HG03442 (cell line): ENCODE measurements around the gene HSD3B1.
"Not testable (repeated sequence)": the region's sequence is repeated elsewhere in the genome, so short reads cannot be mapped to it uniquely, and the experiment has no call there.

Source experiments
- ATAC-seq: cut with Tn5 transposase; IDR thresholded peaks from one replicate; pipeline ENCODE4 v1.9.1; 2021; ENCODE audit warnings: mild to moderate bottlenecking, moderate library complexity; ENCODE audit not compliant: unreplicated experiment

Gene HSD3B1

GRCh38 chr1:119489201-119489600, 17.8 kb upstream of the HSD3B1 start:
- no peak for ATAC-seq

DNA sequence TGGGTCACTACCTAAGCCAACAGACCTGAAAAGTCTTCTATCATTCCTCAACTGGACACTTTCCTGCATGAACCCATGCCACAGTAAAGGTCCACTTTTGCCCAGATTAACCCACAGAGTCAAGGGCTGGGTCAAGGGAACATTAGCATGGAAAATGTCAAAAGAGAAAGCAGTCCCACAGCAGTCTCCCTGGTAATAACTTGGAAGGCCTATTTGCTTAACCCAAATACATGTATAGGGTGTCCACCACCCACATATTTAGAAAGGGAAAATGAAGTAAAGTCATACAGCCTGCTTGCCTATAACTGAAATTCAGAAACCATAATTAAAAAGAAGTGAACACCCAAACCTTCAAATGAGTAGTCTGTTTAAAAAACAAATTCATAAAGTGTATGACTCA, 16.1 kb upstream of the HSD3B1 start:
- ATAC-seq = no peak

- ATAC-seq = no peak
Measured at GRCh38 chr1:119492763-119493162, 14.2 kb upstream of the HSD3B1 start.

DNA sequence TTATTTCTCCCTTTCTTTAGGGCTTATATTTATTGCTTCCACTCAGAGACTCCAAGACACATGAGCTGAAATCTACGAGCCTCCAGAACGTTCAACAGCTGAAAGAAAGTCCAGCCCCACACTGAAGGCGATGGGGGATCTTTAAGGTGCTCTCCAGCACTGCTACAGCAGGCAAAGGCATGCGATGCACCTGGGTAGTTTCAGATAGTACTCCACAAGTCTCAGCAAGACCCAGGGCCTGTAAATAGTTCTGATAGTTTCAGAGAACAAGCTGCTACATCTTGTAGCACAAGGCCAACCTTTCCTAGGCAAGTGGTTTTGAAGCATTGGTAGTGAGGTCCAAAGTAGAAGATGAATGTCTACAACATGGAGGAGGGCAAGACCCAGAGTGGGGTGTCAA, 2.2 kb upstream of the HSD3B1 start:
- no peak for ATAC-seq

GRCh38 chr1:119510046-119510445, 3.0 kb downstream of the HSD3B1 start:
- no peak for ATAC-seq

GRCh38 chr1:119515221-119515620, 8.2 kb downstream of the HSD3B1 start:
- no peak for ATAC-seq

- no peak for ATAC-seq
Measured at GRCh38 chr1:119516247-119516646, 9.2 kb downstream of the HSD3B1 start.

GRCh38 chr1:119516680-119517079, 9.7 kb downstream of the HSD3B1 start:
- ATAC-seq = no peak

DNA sequence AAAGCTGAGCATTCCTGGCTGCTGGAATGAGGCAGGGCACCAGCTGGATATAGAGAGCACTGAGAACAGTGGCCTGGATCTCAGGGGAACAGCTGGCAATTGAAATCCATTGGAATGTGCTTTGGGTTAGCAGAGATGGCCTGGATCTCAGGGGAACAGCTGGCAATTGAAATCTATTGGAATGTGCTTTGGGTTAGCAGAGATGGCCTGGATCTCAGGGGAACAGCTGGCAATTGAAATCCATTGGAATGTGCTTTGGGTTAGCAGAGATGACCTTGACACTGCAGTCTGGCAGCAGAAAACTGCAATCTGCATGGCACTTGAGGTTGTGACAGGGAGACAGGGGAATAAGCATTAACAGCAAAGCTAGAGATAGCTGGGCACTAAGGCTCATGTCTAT, 10.7 kb downstream of the HSD3B1 start:
- not testable (repeated sequence) for ATAC-seq

GRCh38 chr1:119531606-119532323, 24.8 kb downstream of the HSD3B1 start:
- ATAC-seq = no peak

- no peak for ATAC-seq
Measured at GRCh38 chr1:119532324-119532910, 25.4 kb downstream of the HSD3B1 start.

- no peak for ATAC-seq
Measured at GRCh38 chr1:119535381-119535780, 28.4 kb downstream of the HSD3B1 start.

DNA sequence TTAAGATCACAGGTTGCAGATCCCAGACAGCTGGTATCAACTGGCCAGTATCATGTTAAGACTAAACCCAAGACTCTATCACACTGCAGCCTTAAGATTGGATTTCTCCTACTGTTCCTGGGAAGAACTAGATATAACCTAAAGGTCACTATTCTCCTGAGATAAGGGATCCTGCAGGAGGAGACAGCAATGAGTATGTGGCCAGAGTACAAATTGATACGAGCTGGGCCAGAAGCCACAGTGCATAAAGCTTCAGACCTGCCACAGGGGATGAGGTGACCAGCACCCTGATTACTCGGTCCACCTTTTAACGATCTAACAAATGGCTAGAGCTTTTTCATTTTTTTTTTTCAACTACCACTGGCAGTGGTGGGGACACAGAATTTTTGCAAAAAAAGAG, 31.0 kb downstream of the HSD3B1 start:
- no peak for ATAC-seq

- no peak for ATAC-seq
Measured at GRCh38 chr1:119539636-119540035, 32.6 kb downstream of the HSD3B1 start.

GRCh38 chr1:119541389-119541788, 34.4 kb downstream of the HSD3B1 start:
- ATAC-seq = no peak

DNA sequence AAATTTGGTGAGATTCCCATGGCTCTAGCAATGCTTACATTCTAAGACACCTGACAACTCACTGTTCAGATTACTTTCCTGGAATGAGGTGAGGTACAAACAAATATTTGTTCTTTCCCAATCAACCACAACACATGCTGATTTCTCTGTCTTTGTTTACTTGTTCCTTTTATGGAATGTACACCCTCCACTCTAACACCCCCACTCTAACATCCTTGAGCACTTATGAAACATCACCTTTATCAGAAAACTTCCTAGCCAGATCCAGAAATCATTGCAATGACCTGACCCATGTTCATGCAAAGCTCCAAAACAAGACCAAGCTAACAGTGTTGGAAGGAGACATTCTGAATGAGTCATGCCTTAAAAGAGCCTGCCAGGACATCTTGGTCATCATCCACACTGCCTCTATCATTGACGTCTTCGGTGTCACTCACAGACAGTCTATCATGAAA, 35.5 kb downstream of the HSD3B1 start:
- ATAC-seq = no peak

DNA sequence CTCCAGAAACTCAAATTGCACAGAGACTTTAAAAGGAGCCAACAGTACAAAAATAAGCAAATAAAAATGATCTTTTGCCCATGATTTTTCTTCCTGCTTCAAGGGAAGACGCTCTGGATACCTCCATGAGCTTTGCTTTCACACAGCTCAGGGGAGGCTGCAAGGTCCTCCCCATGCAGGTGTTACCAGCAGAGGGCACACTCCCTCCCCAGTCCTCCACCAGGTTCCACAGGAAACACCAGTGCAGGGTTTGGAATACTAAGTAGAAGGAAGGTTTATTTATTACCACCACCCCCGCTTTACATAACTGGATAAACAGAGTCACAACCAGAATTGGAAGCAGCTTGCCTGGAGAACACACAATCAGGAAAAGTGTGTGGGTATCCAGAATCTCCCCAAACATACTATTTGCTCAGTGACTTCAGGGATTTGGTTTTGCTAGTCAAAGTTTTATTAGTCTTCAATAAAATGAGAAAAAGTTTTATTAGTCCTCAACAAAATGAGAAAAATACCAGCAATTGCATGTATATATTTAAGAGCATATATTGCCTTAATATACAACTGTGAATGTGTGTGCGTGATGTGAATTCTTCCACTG, 37.3 kb downstream of the HSD3B1 start:
- no peak for ATAC-seq

GRCh38 chr1:119546641-119547040, 39.6 kb downstream of the HSD3B1 start:
- no peak for ATAC-seq

DNA sequence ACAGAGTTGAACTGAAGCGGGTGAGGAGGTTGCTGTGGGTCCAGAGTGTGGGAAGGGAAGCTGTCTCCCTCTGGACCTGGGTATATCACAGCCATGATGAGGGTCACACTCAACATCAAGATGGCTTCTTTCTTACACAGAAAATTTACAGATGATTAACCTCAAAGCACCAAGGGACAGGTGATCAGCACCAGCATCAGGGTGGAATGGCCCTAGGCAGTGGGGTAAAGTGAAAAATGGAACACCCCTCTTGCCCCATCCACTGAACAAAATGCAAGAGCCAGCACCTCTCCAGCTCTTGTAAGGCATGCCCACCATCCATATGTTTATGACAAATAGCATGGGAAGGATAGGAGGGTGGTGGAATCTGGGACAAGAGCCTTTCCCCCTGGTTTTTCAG, 40.3 kb downstream of the HSD3B1 start:
- no peak for ATAC-seq

GRCh38 chr1:119547805-119548204, 40.8 kb downstream of the HSD3B1 start:
- ATAC-seq = no peak

- ATAC-seq = peak; percentile 81
Measured at GRCh38 chr1:119549719-119550132, 42.7 kb downstream of the HSD3B1 start.

DNA sequence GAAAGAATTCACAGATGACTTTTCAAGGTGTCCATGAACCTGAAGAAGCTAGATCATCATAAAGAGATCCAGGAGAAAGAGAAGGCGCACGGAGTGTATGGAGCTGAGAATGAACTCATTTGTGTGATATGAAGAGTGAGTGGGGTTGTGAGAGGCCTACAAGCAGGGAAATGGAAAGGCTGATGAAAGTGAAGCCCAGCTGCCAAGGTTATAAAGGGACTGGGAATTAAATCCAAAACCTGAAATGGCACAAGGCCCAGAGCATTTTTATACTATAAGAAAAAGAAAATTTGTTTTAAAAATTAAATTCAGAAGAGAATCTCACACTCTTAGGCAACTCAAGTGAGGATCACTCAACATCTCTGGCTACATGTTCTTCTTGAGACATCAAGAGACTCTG, 43.4 kb downstream of the HSD3B1 start:
- ATAC-seq = no peak
